ENCODE measurements around the gene TEX2. TPM values are rescaled to one million over a fixed set of nuclear protein-coding genes. Genes with fewer than 3 reads are reported as not detected.

Gene TEX2
- total and polyA plus RNA-seq, 9 of the 15 experiments (the other 6 are each of a cell fraction or from before 2014, with no cell fraction given) = 4.1 to 27.6 (median 19.3) TPM

- TF ChIP-seq, protein P1, sequence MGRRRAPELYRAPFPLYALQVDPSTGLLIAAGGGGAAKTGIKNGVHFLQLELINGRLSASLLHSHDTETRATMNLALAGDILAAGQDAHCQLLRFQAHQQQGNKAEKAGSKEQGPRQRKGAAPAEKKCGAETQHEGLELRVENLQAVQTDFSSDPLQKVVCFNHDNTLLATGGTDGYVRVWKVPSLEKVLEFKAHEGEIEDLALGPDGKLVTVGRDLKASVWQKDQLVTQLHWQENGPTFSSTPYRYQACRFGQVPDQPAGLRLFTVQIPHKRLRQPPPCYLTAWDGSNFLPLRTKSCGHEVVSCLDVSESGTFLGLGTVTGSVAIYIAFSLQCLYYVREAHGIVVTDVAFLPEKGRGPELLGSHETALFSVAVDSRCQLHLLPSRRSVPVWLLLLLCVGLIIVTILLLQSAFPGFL (CRISPR knock-in tag; IDR thresholded peaks at IDR 0.05) = no peak
- TF ChIP-seq BCLAF1 (IDR thresholded peaks at IDR 0.05; ENCODE audit: borderline replicate concordance in 1 of 2, control insufficient read depth in 1 of 2, low read depth in 2 of 2, low read length in 1 of 2) (no peak), ZNF512 (tag; IDR thresholded peaks at IDR 0.05) (no peak), NFATC3 (IDR thresholded peaks at IDR 0.05) (no peak), KDM2B (CRISPR knock-in tag; IDR thresholded peaks at IDR 0.05) (no peak), DNMT1 (IDR thresholded peaks at IDR 0.05) (no peak), SRSF1 (IDR thresholded peaks at IDR 0.05; ENCODE audit: low read depth, low read length) (no peak), HDAC8 (tag; IDR thresholded peaks at IDR 0.05) (no peak), SMC3 (conservative IDR thresholded peaks at IDR 0.05; ENCODE audit: insufficient read depth, low read depth, low read length) (no peak), SRSF7 (optimal IDR thresholded peaks at IDR 0.05; ENCODE audit: low read depth, low read length) (no peak), THRAP3 (IDR thresholded peaks at IDR 0.05; ENCODE audit: borderline replicate concordance) (no peak), KAT8 (IDR thresholded peaks at IDR 0.05; ENCODE audit: low read depth) (no peak), ZNF586 (CRISPR knock-in tag; conservative IDR thresholded peaks at IDR 0.05) (no peak), MCM7 (IDR thresholded peaks at IDR 0.05) (no peak), SMAD4 (CRISPR knock-in tag; conservative IDR thresholded peaks at IDR 0.05) (peak; percentile 56), BACH1 (tag; IDR thresholded peaks at IDR 0.05) (no peak), HDAC1 (IDR thresholded peaks at IDR 0.05) (peak in 1 of 2 experiments; percentile 90; a peak in 2 of 4 replicates), MXD1 (CRISPR knock-in tag; IDR thresholded peaks at IDR 0.05; ENCODE audit: borderline replicate concordance, poor library complexity, severe bottlenecking) (no peak)
- TF ChIP-seq, protein P2, sequence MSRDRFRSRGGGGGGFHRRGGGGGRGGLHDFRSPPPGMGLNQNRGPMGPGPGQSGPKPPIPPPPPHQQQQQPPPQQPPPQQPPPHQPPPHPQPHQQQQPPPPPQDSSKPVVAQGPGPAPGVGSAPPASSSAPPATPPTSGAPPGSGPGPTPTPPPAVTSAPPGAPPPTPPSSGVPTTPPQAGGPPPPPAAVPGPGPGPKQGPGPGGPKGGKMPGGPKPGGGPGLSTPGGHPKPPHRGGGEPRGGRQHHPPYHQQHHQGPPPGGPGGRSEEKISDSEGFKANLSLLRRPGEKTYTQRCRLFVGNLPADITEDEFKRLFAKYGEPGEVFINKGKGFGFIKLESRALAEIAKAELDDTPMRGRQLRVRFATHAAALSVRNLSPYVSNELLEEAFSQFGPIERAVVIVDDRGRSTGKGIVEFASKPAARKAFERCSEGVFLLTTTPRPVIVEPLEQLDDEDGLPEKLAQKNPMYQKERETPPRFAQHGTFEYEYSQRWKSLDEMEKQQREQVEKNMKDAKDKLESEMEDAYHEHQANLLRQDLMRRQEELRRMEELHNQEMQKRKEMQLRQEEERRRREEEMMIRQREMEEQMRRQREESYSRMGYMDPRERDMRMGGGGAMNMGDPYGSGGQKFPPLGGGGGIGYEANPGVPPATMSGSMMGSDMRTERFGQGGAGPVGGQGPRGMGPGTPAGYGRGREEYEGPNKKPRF (IDR thresholded peaks at IDR 0.05; ENCODE audit: low read depth, low read length) = no peak
Measured at GRCh38 chr17:64213995-64214811, 48.9 kb downstream of the TEX2 start (continued).
